ENCODE results near the gene INHBB.
"Not testable (repeated sequence)": the region's sequence is repeated elsewhere in the genome, so short reads cannot be mapped to it uniquely, and the experiment has no call there.

DNA sequence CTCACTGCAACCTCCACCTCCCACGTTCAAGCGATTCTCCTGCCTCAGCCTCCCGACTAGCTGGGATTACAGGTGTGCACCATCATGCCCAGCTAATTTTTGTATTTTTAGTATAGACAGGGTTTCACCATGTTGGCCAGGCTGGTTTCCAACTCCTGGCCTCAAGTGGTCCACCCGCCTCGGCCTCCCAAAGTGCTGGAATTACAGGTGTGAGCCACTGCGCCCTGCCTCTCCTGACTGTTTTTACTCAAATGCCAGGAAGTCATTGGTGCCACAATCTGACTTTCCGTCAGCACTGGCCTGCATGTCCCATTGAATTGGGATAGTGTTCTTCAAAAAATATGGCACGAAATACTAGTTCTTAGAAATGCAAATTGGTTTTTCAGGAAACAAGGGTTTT is 35.1 kb upstream of the INHBB start:
- not testable (repeated sequence) for TF ChIP-seq CTCF, POLR2A (IDR thresholded peaks at IDR 0.05)
